Measurements from ENCODE around the gene AGR2.
"Not testable (repeated sequence)": the region's sequence is repeated elsewhere in the genome, so short reads cannot be mapped to it uniquely, and the experiment has no call there.

The AGR2 gene

DNA sequence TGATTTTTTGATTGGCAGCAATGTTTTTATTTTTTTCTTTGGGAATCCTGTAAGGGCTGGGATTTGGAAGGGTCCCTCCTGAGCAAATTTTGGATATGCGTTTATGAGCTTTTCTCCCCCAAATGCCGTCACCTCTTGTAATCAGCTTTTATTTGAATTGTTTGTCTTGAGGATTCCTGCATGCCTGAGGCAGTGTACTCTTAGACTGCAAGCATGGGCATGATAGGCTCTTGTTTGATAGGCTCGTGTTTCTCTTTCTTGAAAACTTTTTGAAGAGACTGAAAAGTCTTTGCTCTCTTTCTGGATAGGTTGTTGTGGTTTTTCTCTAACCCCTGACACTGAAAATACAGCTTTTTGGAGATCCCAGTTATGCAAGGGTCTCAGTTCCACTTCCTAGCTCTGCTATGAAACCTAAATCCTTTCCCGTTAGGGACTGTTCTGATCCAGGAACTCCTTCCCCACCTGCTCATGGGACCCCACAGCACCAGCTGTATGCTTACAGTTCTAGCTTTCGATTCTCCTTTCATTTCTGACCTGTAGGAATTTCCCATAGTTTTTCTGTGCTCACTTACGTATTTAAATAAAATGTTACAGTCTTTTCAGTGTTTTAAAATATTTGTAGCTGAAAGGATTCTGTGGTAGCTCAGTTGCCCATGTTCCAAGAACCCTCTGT is 34.0 kb downstream of the AGR2 start:
- TF ChIP-seq, protein P1, sequence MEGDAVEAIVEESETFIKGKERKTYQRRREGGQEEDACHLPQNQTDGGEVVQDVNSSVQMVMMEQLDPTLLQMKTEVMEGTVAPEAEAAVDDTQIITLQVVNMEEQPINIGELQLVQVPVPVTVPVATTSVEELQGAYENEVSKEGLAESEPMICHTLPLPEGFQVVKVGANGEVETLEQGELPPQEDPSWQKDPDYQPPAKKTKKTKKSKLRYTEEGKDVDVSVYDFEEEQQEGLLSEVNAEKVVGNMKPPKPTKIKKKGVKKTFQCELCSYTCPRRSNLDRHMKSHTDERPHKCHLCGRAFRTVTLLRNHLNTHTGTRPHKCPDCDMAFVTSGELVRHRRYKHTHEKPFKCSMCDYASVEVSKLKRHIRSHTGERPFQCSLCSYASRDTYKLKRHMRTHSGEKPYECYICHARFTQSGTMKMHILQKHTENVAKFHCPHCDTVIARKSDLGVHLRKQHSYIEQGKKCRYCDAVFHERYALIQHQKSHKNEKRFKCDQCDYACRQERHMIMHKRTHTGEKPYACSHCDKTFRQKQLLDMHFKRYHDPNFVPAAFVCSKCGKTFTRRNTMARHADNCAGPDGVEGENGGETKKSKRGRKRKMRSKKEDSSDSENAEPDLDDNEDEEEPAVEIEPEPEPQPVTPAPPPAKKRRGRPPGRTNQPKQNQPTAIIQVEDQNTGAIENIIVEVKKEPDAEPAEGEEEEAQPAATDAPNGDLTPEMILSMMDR (IDR thresholded peaks at IDR 0.05; ENCODE audit: low read depth, low read length), result no peak
- DNase-seq (ENCODE audit: low read depth in 2 of 2), result no peak

DNA sequence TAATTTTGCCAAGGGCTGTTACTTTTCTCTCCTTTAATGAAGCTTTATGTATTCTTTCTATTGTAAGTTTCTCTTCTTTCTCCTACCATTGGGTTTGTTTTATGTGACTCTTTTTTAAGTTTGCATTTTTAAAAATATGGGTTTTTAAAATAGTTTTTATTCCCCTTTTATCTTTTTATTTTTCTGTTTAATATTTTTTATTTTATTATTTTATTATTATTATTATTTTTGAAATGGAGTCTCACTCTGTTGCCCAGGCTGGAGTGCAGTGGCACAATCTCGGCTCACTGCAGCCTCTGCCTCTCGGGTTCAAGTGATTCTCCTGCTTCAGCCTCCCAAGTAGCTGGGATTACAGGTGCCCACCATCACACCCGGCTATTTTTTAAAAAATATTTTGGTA is 34.8 kb downstream of the AGR2 start:
- not testable (repeated sequence) for H3K4me3 ChIP-seq (replicated peaks in 1 of 2; ENCODE audit: low read depth in 2 of 2, low read length in 2 of 2); DNase-seq (ENCODE audit: low read depth in 2 of 2)

More for the DNA sequence above, 34.0 kb downstream of the AGR2 start:
- no peak overlapping the region for H3K4me3 ChIP-seq (replicated peaks in 1 of 2; ENCODE audit: low read depth in 2 of 2, low read length in 2 of 2)

DNA sequence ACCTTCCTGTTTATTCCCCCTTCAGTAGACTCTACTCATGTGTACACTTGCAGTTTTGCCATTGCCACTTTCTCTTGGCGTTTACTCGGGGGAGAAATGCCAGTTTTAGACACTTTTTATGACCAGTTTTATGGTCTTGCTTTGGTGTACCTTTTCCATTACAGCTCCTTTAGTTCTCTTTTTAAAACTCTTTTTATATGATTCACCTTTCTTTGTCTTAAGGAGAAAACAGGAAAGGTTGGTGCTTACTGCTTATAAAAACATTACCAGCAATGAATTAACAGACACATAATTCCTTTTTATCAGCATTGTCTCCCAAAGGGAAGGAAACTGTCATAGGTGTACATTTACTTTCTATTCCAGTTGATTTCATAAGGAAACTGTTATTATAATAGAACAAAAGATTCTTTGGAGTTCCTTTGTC is 39.4 kb downstream of the AGR2 start:
- DNase-seq (ENCODE audit: low read depth in 2 of 2), result no peak
- no peak overlapping the region for H3K4me3 ChIP-seq (replicated peaks in 1 of 2; ENCODE audit: low read depth in 2 of 2, low read length in 2 of 2)
- TF ChIP-seq, protein P1 (IDR thresholded peaks at IDR 0.05; ENCODE audit: low read depth, low read length), result no peak

DNA sequence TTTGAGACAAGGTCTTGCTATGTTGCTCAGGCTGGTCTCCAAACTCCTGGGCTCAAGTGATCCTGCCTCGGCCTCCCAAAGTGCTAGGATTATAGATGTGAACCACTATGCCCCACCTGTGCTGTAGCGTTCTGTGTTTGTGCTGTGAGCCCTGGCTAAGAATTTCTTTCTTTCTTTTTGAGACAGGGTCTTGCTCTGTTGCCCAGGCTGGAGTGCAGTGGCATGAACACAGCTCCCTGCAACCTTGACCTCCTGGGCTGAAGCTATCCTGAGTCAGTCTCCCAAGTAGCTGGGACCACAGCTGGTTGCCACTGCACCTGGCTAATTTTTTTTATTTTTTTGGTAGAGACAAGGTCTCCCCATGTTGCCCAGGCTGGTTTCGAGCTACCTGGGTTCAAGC is 39.9 kb downstream of the AGR2 start:
- no peak overlapping the region for H3K4me3 ChIP-seq (replicated peaks in 1 of 2; ENCODE audit: low read depth in 2 of 2, low read length in 2 of 2)
- TF ChIP-seq, protein P1 (IDR thresholded peaks at IDR 0.05; ENCODE audit: low read depth, low read length), result no peak
- no peak for DNase-seq (ENCODE audit: low read depth in 2 of 2)

DNA sequence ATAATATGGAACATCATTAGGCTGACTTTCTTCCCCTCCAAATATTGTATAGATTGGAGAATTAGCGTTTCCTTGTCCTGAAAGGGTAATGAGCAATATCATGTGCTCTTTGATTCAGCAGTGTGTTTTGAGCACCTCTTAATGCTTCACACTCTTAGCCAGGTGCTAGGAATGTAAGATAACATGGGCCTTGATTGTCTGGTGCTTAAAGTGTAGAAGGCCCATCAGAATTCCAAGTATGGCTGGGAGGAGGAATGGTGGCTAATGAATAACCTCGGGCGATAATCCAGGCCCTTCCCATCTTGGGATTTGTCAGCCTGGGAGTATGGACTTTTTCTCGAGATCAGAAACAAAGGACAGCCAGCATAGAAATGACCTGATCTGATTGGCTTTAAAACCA is 42.6 kb downstream of the AGR2 start:
- TF ChIP-seq, protein P1 (IDR thresholded peaks at IDR 0.05; ENCODE audit: low read depth, low read length), result no peak
- DNase-seq (ENCODE audit: low read depth in 2 of 2), result no peak
- H3K4me3 ChIP-seq (replicated peaks in 1 of 2; ENCODE audit: low read depth in 2 of 2, low read length in 2 of 2), result no peak overlapping the region

DNA sequence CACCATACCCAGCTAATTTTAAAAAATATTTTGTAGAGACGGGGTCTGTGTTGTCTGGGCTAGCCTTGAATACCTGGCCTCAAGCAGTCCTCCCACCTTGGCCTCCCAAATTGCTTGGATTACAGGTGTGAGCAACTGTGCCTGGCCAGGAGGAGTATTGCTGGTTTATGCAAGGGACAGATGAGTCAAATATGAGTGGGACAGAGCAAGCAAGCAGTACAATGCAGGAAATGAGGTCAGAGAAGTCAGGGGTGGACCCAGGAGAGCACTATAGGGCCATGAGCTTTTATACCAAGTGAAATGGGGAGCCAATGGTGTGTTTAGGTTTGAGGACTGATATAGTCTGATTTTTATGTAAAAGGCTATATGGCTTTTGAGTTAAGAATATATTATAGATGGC is 45.0 kb downstream of the AGR2 start:
- no peak for DNase-seq (ENCODE audit: low read depth in 2 of 2)
- TF ChIP-seq, protein P1 (IDR thresholded peaks at IDR 0.05; ENCODE audit: low read depth, low read length), result no peak

DNA sequence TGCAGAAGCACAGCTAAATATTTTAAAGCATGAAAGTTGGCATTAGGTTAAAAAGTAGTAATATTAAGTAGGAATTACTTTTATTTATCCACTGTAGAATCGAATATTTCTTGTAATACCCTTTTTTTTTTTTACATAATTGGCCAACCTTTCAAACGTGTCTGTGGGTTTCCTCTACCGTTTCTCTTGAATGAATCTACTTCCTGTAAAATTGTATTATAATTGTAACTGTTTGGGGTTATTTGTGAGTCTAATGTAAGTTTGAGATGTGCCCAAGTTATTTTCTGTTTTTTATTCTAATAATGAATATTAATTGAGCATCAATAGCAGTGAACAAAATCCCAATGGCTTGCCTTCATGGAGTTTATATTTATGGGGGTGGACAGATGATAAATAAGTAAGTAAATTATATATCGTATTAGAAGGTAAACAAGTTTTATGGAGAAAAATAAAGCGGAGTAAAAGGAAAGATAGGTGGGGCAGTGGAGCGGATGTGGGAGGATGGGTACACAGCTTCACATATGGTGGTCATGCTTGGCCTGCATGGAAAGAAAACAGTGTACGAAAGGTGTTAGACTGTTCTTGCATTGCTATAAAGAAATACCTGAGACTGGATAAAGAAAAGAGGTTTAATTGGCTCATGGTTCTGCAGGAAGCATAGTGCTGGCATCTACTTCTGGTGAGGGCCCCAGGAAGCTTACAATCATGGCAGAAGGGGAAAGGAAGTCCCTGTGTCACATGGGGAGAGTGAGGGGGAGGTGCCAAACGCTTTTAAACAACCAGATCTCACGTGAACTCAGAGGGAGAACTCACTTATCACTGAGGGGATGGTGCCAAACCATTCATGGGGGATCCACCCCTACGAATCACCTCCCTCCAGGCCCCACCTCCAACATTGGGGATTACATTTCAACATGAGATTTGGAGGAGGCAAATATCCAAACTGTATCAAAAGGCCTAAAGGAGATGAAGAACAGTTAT is 45.9 kb downstream of the AGR2 start:
- TF ChIP-seq, protein P1 (IDR thresholded peaks at IDR 0.05; ENCODE audit: low read depth, low read length), result no peak
- no peak overlapping the region for H3K4me3 ChIP-seq (replicated peaks in 1 of 2; ENCODE audit: low read depth in 2 of 2, low read length in 2 of 2)
- no peak for DNase-seq (ENCODE audit: low read depth in 2 of 2)

More for the DNA sequence above, 45.0 kb downstream of the AGR2 start:
- no peak overlapping the region for H3K4me3 ChIP-seq (replicated peaks in 1 of 2; ENCODE audit: low read depth in 2 of 2, low read length in 2 of 2)

Data from cardiac fibroblast (primary cell).